Measurements from ENCODE around the gene CACNA2D1. TPM values are rescaled to one million over a fixed set of nuclear protein-coding genes. Genes with fewer than 3 reads are reported as not detected.

Gene CACNA2D1
- total RNA-seq, 1 donor from 2014 or later: not detected

DNA sequence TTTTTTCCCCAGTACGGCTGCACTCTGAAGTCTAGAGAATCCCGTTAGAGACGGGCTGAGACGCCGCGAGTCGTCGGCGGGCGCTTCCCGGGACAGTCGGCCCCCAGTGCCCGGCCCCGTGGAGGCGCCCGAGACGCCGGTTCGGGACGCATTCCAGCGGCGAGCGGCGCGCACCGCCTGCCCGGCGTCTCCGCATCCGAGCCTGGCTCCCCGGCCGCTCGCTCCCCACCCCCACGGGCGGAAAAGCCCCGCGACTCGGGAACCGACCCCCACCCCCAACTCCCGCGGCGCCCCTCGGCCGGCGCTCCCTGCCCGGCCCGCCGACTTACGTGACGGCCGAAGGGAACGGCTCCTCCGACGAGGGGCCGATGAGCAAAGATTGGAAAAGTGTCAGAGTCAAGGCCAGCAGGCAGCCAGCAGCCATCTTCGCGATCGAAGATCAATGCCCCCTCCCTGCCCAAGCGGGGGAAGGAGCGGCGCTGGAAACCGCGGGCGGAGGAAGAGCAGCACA, 486 bp downstream of the CACNA2D1 start:
- no peaks in the 10 kb centered on the region for H3K36me3 Mint-ChIP-seq (ENCODE audit: low read depth)
- H3K27me3 Mint-ChIP-seq: peaks cover 37% of the 10 kb centered on the region
- DNase-seq (no peak), ATAC-seq (ENCODE audit: low read depth) (no peak)
- intact Hi-C loops (cut with micrococcal nuclease): no loop called here
- ChIA-PET CTCF (no interaction called here), POLR2A (no interaction called here)
- TF ChIP-seq, protein P1, sequence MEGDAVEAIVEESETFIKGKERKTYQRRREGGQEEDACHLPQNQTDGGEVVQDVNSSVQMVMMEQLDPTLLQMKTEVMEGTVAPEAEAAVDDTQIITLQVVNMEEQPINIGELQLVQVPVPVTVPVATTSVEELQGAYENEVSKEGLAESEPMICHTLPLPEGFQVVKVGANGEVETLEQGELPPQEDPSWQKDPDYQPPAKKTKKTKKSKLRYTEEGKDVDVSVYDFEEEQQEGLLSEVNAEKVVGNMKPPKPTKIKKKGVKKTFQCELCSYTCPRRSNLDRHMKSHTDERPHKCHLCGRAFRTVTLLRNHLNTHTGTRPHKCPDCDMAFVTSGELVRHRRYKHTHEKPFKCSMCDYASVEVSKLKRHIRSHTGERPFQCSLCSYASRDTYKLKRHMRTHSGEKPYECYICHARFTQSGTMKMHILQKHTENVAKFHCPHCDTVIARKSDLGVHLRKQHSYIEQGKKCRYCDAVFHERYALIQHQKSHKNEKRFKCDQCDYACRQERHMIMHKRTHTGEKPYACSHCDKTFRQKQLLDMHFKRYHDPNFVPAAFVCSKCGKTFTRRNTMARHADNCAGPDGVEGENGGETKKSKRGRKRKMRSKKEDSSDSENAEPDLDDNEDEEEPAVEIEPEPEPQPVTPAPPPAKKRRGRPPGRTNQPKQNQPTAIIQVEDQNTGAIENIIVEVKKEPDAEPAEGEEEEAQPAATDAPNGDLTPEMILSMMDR (IDR thresholded peaks at IDR 0.05): no peak
- H3K4me1 Mint-ChIP-seq: peaks cover 10% of the 10 kb centered on the region
- no peak overlapping the region for H3K4me3 Mint-ChIP-seq
- H3K9me3 Mint-ChIP-seq: no peaks in the 10 kb centered on the region
- H3K27ac Mint-ChIP-seq: no peak overlapping the region

DNA sequence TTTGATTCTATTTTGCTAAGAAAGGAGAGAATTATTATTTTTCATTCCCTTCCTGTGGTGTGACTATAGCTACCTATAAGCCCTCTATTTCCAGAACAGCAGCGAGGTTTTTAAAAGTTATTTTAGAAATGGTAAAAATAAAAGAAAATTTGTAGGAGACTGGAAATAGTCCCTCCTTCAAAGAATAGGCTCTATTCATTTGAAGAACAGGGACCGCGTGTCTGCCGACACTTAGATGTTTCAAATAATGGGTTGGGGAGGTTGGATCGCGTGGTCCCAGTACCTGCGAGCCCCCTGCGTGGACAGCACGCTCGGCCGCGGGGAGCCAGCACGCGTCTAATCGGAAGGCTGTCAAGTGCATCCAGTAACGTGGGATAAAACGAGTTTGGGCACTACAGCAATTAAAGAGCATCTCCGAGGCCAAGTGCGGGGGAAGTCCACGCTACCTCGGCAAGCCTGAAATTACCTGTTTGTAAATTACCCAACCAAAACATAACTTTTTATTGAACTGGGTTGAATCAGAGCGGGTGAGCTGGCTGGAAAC, 1.0 kb downstream of the CACNA2D1 start:
- H3K27ac Mint-ChIP-seq: no peak overlapping the region
- ATAC-seq (ENCODE audit: low read depth): no peak
- intact Hi-C loops (cut with micrococcal nuclease): no loop called here
- H3K27me3 Mint-ChIP-seq: peaks cover 37% of the 10 kb centered on the region
- POLR2A ChIA-PET: no interaction called here
- CTCF ChIA-PET: no interaction called here
- no peak overlapping the region for H3K4me3 Mint-ChIP-seq
- DNase-seq: no peak
- H3K36me3 Mint-ChIP-seq (ENCODE audit: low read depth): no peaks in the 10 kb centered on the region
- no peaks in the 10 kb centered on the region for H3K9me3 Mint-ChIP-seq
- TF ChIP-seq, protein P1 (IDR thresholded peaks at IDR 0.05): no peak
- peaks cover 10% of the 10 kb centered on the region for H3K4me1 Mint-ChIP-seq

DNA sequence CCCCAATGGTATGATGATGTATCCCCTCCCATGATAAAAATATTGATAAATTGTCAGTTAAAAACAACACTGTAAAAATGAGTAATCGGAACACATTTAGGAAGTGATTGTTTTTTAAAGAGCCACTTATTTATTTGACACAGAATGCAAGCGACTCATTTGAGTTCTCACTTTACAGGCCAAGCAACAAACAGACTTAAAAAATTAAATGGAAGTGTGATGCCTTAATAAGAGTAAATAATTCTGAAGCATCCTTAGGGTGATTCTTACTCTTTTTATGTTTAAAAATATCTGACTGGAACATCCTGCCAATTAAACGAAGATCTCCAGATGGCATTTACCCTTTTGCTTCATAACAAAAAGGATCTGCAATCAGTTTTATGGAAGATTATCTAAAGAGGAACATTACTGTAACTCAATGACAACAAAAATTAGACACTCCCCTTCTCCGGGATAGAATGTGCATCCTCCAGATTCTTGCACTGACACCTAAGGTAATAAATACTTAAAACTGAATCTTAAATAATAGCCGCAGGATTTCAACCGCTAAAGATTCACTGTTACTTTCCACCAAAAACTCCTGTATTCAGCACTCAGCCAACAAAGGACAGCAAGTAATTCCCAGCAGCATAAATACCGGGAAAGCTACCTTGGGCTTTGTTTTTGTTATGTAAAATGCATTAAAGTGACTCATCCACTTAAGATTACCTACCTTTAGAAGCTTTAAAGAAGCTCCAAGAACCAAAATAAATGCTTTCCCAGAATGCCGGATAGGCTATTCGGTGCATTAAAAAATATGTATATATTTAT, 1.7 kb downstream of the CACNA2D1 start:
- ChIA-PET POLR2A (no interaction called here), CTCF (no interaction called here)
- ATAC-seq (ENCODE audit: low read depth) (no peak), DNase-seq (no peak)
- Mint-ChIP-seq H3K27me3 (peaks cover 37% of the 10 kb centered on the region), H3K36me3 (ENCODE audit: low read depth) (no peaks in the 10 kb centered on the region), H3K27ac (no peak overlapping the region), H3K4me3 (no peak overlapping the region), H3K4me1 (peaks cover 10% of the 10 kb centered on the region), H3K9me3 (no peaks in the 10 kb centered on the region)
- intact Hi-C loops (cut with micrococcal nuclease): no loop called here
- TF ChIP-seq, protein P1 (IDR thresholded peaks at IDR 0.05): no peak

DNA sequence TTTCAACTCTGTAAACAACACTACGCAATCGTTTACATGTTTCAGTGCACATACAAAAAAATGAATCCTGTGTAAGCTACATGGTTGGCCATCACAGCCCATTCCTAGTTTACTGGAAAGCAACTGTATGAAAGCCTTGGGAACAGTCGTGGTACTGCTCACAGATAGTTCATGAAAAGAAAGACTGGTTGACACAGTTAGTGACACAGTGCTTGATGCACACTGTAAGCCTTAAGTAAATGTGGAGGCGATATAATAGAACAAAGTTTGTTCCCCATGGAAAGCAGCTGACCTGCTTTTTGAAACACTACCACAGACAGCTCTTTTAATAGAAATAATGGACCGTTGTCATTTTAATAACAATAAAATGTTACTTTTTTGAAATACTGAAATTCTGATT, 5.1 kb downstream of the CACNA2D1 start:
- Mint-ChIP-seq H3K9me3 (no peaks in the 10 kb centered on the region), H3K27ac (no peak overlapping the region), H3K36me3 (ENCODE audit: low read depth) (no peaks in the 10 kb centered on the region), H3K27me3 (peaks cover 17% of the 10 kb centered on the region), H3K4me1 (peaks cover 7% of the 10 kb centered on the region), H3K4me3 (no peak overlapping the region)
- TF ChIP-seq, protein P1 (IDR thresholded peaks at IDR 0.05): no peak
- intact Hi-C loops (cut with micrococcal nuclease): no loop called here
- ChIA-PET POLR2A (no interaction called here), CTCF (no interaction called here)
- DNase-seq: no peak
- ATAC-seq (ENCODE audit: low read depth): no peak

DNA sequence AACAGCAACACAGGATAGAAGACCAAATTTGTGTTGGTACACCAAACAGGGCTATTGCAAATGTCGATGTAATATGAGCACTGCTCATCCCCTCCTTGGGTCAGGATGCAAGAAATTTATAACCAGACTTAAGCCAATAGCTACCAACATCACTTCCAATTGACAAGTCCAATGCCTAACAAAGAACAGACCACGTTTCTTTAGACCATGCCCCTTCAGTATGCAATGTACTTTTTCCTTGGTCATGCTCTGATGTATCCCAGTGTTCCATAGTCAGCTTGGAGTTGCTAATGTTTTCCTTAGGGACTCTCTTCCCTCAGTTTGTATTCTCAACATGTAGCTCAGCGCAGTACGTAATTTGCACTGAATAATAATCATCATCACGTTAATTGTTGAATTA, 7.8 kb downstream of the CACNA2D1 start:
- ATAC-seq (ENCODE audit: low read depth) (no peak), DNase-seq (no peak)
- H3K4me3 Mint-ChIP-seq: no peak overlapping the region
- no peaks in the 10 kb centered on the region for H3K4me1 Mint-ChIP-seq
- TF ChIP-seq, protein P1 (IDR thresholded peaks at IDR 0.05): no peak
- intact Hi-C loops (cut with micrococcal nuclease): no loop called here
- H3K36me3 Mint-ChIP-seq (ENCODE audit: low read depth): no peaks in the 10 kb centered on the region
- H3K27me3 Mint-ChIP-seq: peaks cover under 1% of the 10 kb centered on the region
- ChIA-PET CTCF (no interaction called here), POLR2A (no interaction called here)
- no peak overlapping the region for H3K27ac Mint-ChIP-seq
- no peaks in the 10 kb centered on the region for H3K9me3 Mint-ChIP-seq
